ENCODE measurements around the gene TCEAL5. TPM values are rescaled to one million over a fixed set of nuclear protein-coding genes. Genes with fewer than 3 reads are reported as not detected.
A peak's percentile ranks its signal among the peaks of the same experiment; 100 is the strongest.

The TCEAL5 gene
- total RNA-seq, 1 donor from 2014 or later: 8.7 TPM

- H3K27ac Mint-ChIP-seq (ENCODE audit: unreplicated experiment): no peak overlapping the region
- peaks cover 2% of the 10 kb centered on the region for H3K4me1 Mint-ChIP-seq (ENCODE audit: low read depth, unreplicated experiment)
- TF ChIP-seq CTCF (IDR thresholded peaks at IDR 0.05; ENCODE audit: partially characterized antibody, unreplicated experiment): no peak
- no peaks in the 10 kb centered on the region for H3K36me3 Mint-ChIP-seq (ENCODE audit: unreplicated experiment)
- H3K27me3 Mint-ChIP-seq (ENCODE audit: unreplicated experiment): peaks cover 2% of the 10 kb centered on the region
- H3K4me3 Mint-ChIP-seq (ENCODE audit: unreplicated experiment): no peak overlapping the region
- H3K9me3 Mint-ChIP-seq (ENCODE audit: unreplicated experiment): peaks cover 2% of the 10 kb centered on the region
- DNase-seq: no peak
Measured at GRCh38 chrX:103258275-103258674, 18.3 kb downstream of the TCEAL5 start.

GRCh38 chrX:103256651-103257050, 19.9 kb downstream of the TCEAL5 start:
- no peaks in the 10 kb centered on the region for H3K36me3 Mint-ChIP-seq (ENCODE audit: unreplicated experiment)
- H3K9me3 Mint-ChIP-seq (ENCODE audit: unreplicated experiment): peaks cover 2% of the 10 kb centered on the region
- no peak overlapping the region for H3K27ac Mint-ChIP-seq (ENCODE audit: unreplicated experiment)
- peaks cover 2% of the 10 kb centered on the region for H3K27me3 Mint-ChIP-seq (ENCODE audit: unreplicated experiment)
- H3K4me3 Mint-ChIP-seq (ENCODE audit: unreplicated experiment): no peak overlapping the region
- DNase-seq: no peak
- TF ChIP-seq CTCF (IDR thresholded peaks at IDR 0.05; ENCODE audit: partially characterized antibody, unreplicated experiment): no peak
- peaks cover 2% of the 10 kb centered on the region for H3K4me1 Mint-ChIP-seq (ENCODE audit: low read depth, unreplicated experiment)

- Mint-ChIP-seq H3K9me3 (ENCODE audit: unreplicated experiment) (peaks cover 2% of the 10 kb centered on the region), H3K4me3 (ENCODE audit: unreplicated experiment) (peak within 1 kb of the TSS; percentile 94), H3K27ac (ENCODE audit: unreplicated experiment) (peak within 1 kb of the TSS; percentile 89), H3K4me1 (ENCODE audit: low read depth, unreplicated experiment) (peaks cover 2% of the 10 kb centered on the region), H3K27me3 (ENCODE audit: unreplicated experiment) (peaks cover 2% of the 10 kb centered on the region), H3K36me3 (ENCODE audit: unreplicated experiment) (no peaks in the 10 kb centered on the region)
- DNase-seq: peak; percentile 64
- no peak for TF ChIP-seq CTCF (IDR thresholded peaks at IDR 0.05; ENCODE audit: partially characterized antibody, unreplicated experiment)
Measured at GRCh38 chrX:103254921-103255493, 21.5 kb downstream of the TCEAL5 start, which contains the start of gene TCEAL8. TCEAL8 (minus strand) TSS chrX:103255155; CDS start chrX:103253979, 1,176 bp downstream.

- peak overlapping the region; percentile 94 for H3K4me3 Mint-ChIP-seq (ENCODE audit: unreplicated experiment)
Measured at GRCh38 chrX:103254171-103254824, 22.3 kb downstream of the TCEAL5 start.

More at GRCh38 chrX:103254171-103254824, 22.3 kb downstream of the TCEAL5 start:
- H3K27me3 Mint-ChIP-seq (ENCODE audit: unreplicated experiment): peaks cover 2% of the 10 kb centered on the region
- no peak for TF ChIP-seq CTCF (IDR thresholded peaks at IDR 0.05; ENCODE audit: partially characterized antibody, unreplicated experiment)
- H3K4me1 Mint-ChIP-seq (ENCODE audit: low read depth, unreplicated experiment): peaks cover 2% of the 10 kb centered on the region
- peaks cover 2% of the 10 kb centered on the region for H3K9me3 Mint-ChIP-seq (ENCODE audit: unreplicated experiment)
- DNase-seq: peak; percentile 59
- no peaks in the 10 kb centered on the region for H3K36me3 Mint-ChIP-seq (ENCODE audit: unreplicated experiment)
- peak overlapping the region; percentile 89 for H3K27ac Mint-ChIP-seq (ENCODE audit: unreplicated experiment)

Measured in glutamatergic neuron (in vitro differentiated cells).